ENCODE measurements around the gene TM4SF18.

TM4SF18 gene

GRCh38 chr3:149330609-149331331 is 2.7 kb downstream of the TM4SF18 start:
- peak; percentile 45 for DNase-seq (ENCODE audit: low read depth)
- no peak overlapping the region for H3K4me3 ChIP-seq (ENCODE audit: control insufficient read depth, low read depth, low read length)
- TF ChIP-seq CTCF (conservative IDR thresholded peaks at IDR 0.05; ENCODE audit: control insufficient read depth, insufficient read depth, low read depth, low read length): no peak

- no peak overlapping the region for H3K4me3 ChIP-seq (ENCODE audit: control insufficient read depth, low read depth, low read length)
- DNase-seq (ENCODE audit: low read depth): no peak
- TF ChIP-seq CTCF (conservative IDR thresholded peaks at IDR 0.05; ENCODE audit: control insufficient read depth, insufficient read depth, low read depth, low read length): no peak
Measured at GRCh38 chr3:149327156-149327555, 6.3 kb downstream of the TM4SF18 start.

- TF ChIP-seq CTCF (conservative IDR thresholded peaks at IDR 0.05; ENCODE audit: control insufficient read depth, insufficient read depth, low read depth, low read length): no peak
- H3K4me3 ChIP-seq (ENCODE audit: control insufficient read depth, low read depth, low read length): no peak overlapping the region
- no peak for DNase-seq (ENCODE audit: low read depth)
Measured at GRCh38 chr3:149325581-149325980, 7.9 kb downstream of the TM4SF18 start.

- DNase-seq (ENCODE audit: low read depth): no peak
- no peak overlapping the region for H3K4me3 ChIP-seq (ENCODE audit: control insufficient read depth, low read depth, low read length)
- no peak for TF ChIP-seq CTCF (conservative IDR thresholded peaks at IDR 0.05; ENCODE audit: control insufficient read depth, insufficient read depth, low read depth, low read length)
Measured at GRCh38 chr3:149324332-149324731, 9.1 kb downstream of the TM4SF18 start.

GRCh38 chr3:149321640-149322039 is 11.8 kb downstream of the TM4SF18 start:
- no peak for TF ChIP-seq CTCF (conservative IDR thresholded peaks at IDR 0.05; ENCODE audit: control insufficient read depth, insufficient read depth, low read depth, low read length)
- no peak for DNase-seq (ENCODE audit: low read depth)
- no peak overlapping the region for H3K4me3 ChIP-seq (ENCODE audit: control insufficient read depth, low read depth, low read length)

GRCh38 chr3:149321136-149321535 is 12.3 kb downstream of the TM4SF18 start:
- DNase-seq (ENCODE audit: low read depth): no peak
- no peak for TF ChIP-seq CTCF (conservative IDR thresholded peaks at IDR 0.05; ENCODE audit: control insufficient read depth, insufficient read depth, low read depth, low read length)
- no peak overlapping the region for H3K4me3 ChIP-seq (ENCODE audit: control insufficient read depth, low read depth, low read length)

Data from fibroblast of mammary gland (primary cell).